ENCODE measurements around the gene RNF212.

DNA sequence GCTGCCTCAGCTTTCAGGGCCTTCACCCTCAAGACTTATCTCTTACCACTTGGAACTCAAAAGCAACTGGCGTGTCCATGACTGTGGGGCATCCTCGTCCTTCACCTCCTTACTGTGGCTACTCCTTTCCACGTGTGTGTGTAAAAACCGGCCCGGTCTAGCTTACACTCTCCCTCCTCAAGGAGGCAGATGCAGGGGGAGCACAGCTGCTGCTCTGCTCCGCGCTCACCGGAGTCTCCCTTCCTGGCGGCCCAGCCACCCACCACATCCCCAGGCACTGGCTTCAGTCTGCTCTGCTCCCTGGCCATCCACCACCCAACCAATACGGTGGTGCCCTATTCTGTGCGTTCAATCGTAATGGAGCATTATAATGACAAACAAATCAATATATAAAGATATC lies 8.3 kb downstream of the RNF212 start:
- TF ChIP-seq, protein P1, sequence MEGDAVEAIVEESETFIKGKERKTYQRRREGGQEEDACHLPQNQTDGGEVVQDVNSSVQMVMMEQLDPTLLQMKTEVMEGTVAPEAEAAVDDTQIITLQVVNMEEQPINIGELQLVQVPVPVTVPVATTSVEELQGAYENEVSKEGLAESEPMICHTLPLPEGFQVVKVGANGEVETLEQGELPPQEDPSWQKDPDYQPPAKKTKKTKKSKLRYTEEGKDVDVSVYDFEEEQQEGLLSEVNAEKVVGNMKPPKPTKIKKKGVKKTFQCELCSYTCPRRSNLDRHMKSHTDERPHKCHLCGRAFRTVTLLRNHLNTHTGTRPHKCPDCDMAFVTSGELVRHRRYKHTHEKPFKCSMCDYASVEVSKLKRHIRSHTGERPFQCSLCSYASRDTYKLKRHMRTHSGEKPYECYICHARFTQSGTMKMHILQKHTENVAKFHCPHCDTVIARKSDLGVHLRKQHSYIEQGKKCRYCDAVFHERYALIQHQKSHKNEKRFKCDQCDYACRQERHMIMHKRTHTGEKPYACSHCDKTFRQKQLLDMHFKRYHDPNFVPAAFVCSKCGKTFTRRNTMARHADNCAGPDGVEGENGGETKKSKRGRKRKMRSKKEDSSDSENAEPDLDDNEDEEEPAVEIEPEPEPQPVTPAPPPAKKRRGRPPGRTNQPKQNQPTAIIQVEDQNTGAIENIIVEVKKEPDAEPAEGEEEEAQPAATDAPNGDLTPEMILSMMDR (IDR thresholded peaks at IDR 0.05): no peak
- no peak for TF ChIP-seq POLR2A (IDR thresholded peaks at IDR 0.05)
